HEK293 (cell line): ENCODE measurements around the gene DIABLO.

ENCODE experiments used
- KLF16 ChIP-seq: fragments of 450-650 bp; formaldehyde crosslinking; IDR thresholded peaks from 2 replicates; pipeline ENCODE4 v1.5.1; 2017; ENCODE audit warnings: missing biosample characterization, missing genetic modification characterization
- MZF1 ChIP-seq: fragments of 450-650 bp; formaldehyde crosslinking; IDR thresholded peaks from 2 replicates; pipeline ENCODE4 v1.5.1; 2017; ENCODE audit warnings: missing biosample characterization, missing genetic modification characterization, borderline replicate concordance
- ZFP69B ChIP-seq: fragments of 450-650 bp; formaldehyde crosslinking; IDR thresholded peaks from 2 replicates; pipeline ENCODE4 v1.5.1; 2016; ENCODE audit warnings: missing biosample characterization, missing genetic modification characterization
- ZNF221 ChIP-seq: fragments of 450-650 bp; formaldehyde crosslinking; IDR thresholded peaks from 2 replicates; pipeline ENCODE4 v1.5.1; 2017; ENCODE audit warnings: missing biosample characterization, missing genetic modification characterization, borderline replicate concordance
- ZNF335 ChIP-seq: fragments of 450-650 bp; formaldehyde crosslinking; conservative IDR thresholded peaks from 2 replicates; pipeline ENCODE4 v1.5.1; 2016; ENCODE audit warnings: missing biosample characterization, missing genetic modification characterization
- ZNF366 ChIP-seq: fragments of 450-650 bp; formaldehyde crosslinking; conservative IDR thresholded peaks from 2 replicates; pipeline ENCODE4 v1.5.1; 2016; ENCODE audit warnings: missing biosample characterization, missing genetic modification characterization
- ZNF423 ChIP-seq: fragments of 450-650 bp; formaldehyde crosslinking; IDR thresholded peaks from 2 replicates; pipeline ENCODE4 v1.5.1; 2016; ENCODE audit warnings: missing biosample characterization, missing genetic modification characterization
- TF ChIP-seq, protein P1 (sequence below): fragments of 450-650 bp; formaldehyde crosslinking; IDR thresholded peaks from 2 replicates; pipeline ENCODE4 v1.5.1; 2016; ENCODE audit warnings: missing biosample characterization, missing genetic modification characterization
- TF ChIP-seq, protein P2 (sequence below): fragments of 450-650 bp; formaldehyde crosslinking; IDR thresholded peaks from 2 replicates; pipeline ENCODE4 v1.5.1; 2016; ENCODE audit warnings: missing biosample characterization, missing genetic modification characterization
- TF ChIP-seq, protein P3 (sequence below): fragments of 450-650 bp; formaldehyde crosslinking; IDR thresholded peaks from 2 replicates; pipeline ENCODE4 v1.5.1; 2016; ENCODE audit warnings: missing biosample characterization, missing genetic modification characterization

DNA sequence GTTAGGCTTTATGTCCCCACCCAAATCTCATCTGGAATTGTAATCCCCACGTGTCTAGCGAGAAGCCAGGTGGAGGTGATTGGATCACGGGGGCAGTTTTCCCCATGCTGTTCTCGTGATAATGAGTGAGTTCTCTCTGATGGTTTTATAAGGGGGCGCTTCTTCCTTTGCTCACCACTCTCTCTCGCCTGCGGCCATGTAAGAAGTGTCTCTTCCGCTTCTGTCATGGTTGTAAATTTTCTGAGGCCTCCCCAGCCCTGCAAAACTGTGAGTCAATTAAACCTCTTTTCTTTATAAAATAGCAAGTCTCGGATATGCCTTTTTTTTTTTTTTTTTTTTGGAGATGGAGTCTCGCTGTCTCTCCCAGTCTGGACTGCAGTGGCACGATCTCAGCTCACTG is 65.1 kb downstream of the DIABLO start:
- TF ChIP-seq MZF1 (tag by site-specific recombination) (no peak), KLF16 (tag by site-specific recombination) (no peak), ZNF335 (no peak), ZFP69B (tag by site-specific recombination) (no peak), ZNF221 (tag by site-specific recombination) (no peak), ZNF423 (tag by site-specific recombination) (no peak), ZNF366 (tag by site-specific recombination) (no peak)
- TF ChIP-seq, protein P1, sequence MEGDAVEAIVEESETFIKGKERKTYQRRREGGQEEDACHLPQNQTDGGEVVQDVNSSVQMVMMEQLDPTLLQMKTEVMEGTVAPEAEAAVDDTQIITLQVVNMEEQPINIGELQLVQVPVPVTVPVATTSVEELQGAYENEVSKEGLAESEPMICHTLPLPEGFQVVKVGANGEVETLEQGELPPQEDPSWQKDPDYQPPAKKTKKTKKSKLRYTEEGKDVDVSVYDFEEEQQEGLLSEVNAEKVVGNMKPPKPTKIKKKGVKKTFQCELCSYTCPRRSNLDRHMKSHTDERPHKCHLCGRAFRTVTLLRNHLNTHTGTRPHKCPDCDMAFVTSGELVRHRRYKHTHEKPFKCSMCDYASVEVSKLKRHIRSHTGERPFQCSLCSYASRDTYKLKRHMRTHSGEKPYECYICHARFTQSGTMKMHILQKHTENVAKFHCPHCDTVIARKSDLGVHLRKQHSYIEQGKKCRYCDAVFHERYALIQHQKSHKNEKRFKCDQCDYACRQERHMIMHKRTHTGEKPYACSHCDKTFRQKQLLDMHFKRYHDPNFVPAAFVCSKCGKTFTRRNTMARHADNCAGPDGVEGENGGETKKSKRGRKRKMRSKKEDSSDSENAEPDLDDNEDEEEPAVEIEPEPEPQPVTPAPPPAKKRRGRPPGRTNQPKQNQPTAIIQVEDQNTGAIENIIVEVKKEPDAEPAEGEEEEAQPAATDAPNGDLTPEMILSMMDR: no peak
- TF ChIP-seq, protein P2, sequence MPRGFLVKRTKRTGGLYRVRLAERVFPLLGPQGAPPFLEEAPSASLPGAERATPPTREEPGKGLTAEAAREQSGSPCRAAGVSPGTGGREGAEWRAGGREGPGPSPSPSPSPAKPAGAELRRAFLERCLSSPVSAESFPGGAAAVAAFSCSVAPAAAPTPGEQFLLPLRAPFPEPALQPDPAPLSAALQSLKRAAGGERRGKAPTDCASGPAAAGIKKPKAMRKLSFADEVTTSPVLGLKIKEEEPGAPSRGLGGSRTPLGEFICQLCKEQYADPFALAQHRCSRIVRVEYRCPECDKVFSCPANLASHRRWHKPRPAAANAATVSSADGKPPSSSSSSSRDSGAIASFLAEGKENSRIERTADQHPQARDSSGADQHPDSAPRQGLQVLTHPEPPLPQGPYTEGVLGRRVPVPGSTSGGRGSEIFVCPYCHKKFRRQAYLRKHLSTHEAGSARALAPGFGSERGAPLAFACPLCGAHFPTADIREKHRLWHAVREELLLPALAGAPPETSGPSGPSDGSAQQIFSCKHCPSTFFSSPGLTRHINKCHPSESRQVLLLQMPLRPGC (tag by site-specific recombination): no peak
- TF ChIP-seq, protein P3, sequence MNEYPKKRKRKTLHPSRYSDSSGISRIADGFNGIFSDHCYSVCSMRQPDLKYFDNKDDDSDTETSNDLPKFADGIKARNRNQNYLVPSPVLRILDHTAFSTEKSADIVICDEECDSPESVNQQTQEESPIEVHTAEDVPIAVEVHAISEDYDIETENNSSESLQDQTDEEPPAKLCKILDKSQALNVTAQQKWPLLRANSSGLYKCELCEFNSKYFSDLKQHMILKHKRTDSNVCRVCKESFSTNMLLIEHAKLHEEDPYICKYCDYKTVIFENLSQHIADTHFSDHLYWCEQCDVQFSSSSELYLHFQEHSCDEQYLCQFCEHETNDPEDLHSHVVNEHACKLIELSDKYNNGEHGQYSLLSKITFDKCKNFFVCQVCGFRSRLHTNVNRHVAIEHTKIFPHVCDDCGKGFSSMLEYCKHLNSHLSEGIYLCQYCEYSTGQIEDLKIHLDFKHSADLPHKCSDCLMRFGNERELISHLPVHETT (tag by site-specific recombination): no peak
